HG03520 (cell line): Measurements from ENCODE around the gene ELF2.
"Not testable (repeated sequence)": the region's sequence is repeated elsewhere in the genome, so short reads cannot be mapped to it uniquely, and the experiment has no call there.

ENCODE experiments used
- ATAC-seq: cut with Tn5 transposase; IDR thresholded peaks from one replicate; pipeline ENCODE4 v1.9.1; 2021; ENCODE audit warnings: mild to moderate bottlenecking, moderate library complexity; ENCODE audit not compliant: unreplicated experiment

Gene ELF2

DNA sequence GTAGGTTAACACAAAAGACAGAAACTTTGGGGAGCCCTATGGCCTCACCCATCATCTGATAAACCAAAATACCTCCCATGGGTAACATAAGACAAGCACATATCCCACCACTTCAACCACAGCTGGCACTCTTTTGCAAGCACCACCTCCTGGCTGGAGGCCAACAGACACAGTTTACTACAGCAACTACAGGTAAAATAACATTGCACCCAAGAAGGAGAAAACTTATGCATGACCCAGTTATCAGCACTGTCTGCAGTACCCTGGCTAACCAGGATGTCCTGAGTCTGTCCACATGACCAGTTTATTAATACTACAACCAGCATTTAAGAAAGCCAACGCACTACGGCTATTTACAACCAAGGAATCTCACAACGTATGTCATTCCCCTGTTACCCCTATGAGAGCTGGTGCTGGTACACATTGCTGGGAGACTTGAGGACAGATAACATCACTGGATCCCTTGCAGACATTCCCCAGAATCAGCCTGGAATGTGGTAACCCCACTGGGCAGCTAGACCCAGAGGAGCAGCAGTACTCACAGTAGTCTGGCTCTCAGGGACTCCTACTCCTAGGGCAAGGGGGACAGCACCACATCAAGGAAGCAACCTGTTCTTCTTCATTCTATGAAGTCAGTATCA, 32.0 kb downstream of the ELF2 start:
- no peak for ATAC-seq

DNA sequence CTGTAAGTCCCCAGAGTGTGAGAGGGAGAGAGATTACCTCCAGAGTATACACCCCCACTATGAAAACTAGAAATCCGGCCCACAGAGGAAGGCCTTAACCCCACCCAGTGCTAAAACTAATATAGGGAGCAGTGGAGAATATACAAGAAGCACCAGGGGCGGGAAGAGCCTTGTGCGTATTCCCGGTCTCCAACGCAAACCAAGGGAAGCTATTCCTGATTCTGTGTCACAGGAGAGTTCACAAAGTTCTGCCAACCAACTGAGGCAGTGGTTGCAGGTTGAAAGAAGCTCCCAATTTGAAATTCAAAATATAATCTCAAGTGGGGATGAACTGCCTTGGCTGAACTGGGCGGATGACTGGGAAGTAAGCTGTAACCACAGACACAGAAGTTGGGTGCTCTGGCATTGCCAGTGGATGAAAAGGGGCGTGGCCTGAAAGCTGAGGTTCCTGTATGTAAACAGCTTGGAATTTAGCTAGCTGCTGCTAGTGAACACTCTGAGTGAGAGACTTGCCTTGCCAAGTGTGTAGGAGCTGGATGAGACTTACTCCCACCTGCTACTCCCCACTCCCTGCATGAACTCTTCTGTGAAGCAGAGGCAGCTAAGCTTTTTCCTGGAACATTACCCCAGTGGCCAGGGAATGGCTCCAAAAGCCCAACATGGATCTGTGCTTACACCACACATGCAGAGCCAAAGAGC, 32.7 kb downstream of the ELF2 start:
- no peak for ATAC-seq

DNA sequence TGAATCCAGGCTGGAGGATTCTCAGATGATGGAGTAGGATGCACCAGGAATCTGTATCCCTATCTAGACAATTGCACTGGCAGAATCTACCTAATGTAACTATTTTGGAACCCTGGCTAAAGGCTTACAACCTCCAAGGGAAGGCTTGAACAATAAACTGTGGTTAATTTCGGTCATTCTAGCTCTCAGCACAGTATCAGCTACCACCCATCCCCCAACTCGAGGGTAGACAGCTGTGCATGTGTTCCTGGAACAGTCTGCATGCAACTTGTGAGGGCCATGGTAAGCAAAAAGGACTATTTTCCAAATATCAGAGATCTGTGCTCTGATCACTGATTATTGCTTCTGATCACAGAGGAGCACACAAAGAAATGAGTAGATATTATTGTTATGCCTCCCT, 34.0 kb downstream of the ELF2 start:
- no peak for ATAC-seq

DNA sequence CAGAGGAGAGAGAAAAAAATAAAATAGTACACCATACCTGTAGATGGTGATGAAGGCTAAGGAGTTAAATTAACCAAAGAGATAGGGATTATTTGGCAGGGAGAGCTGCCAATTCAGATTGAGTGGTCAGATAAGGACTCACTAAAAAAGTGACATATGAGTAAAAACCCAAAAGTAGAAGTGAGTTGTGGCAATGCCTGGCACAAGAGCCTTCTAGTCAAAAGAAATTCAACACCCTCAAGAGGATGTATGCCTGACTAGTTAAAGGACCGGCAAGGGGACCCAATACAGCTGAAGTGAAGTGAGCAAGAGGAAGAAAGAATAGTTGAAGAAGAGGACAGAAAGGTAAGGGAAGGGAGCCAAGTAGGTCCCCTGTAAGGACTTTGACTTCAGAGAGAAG, 34.9 kb downstream of the ELF2 start:
- ATAC-seq = no peak

DNA sequence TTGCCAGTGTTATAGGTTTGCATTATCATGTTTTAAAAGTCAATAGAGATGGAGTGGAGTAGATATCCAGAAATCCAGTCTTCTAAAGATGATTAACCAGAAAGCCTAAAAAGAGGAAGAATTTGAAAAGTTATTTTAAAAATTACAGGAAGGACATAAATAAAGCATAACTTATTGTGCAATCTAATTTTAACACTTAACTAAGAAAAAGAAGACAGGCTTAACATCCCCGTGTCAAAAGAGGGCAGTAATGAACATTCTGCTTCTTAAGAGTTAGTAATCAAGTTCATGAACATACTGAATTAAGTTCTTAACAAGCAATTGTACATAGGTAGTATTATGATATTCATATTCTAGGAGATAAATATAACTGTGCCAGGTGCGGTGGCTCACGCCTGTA, 39.3 kb downstream of the ELF2 start:
- no peak for ATAC-seq

DNA sequence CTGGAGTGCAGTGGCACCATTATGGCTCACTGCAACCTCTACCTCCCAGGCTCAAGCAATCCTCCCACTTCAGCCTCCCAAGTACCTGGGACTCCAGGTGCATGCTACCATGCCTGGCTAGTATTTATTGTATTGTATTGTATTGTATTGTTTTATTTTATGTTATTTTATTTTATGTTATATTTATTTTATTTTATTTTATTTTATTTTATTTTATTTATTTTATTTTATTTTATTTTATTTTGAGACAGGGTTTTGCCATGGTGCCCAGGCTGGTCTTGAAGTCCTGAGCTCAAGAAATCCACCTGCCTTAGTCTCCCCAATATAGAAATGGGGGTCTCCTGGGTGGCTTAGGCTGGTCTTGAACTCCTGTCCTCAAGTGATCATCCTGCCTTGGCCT, 42.6 kb downstream of the ELF2 start:
- ATAC-seq = no peak

DNA sequence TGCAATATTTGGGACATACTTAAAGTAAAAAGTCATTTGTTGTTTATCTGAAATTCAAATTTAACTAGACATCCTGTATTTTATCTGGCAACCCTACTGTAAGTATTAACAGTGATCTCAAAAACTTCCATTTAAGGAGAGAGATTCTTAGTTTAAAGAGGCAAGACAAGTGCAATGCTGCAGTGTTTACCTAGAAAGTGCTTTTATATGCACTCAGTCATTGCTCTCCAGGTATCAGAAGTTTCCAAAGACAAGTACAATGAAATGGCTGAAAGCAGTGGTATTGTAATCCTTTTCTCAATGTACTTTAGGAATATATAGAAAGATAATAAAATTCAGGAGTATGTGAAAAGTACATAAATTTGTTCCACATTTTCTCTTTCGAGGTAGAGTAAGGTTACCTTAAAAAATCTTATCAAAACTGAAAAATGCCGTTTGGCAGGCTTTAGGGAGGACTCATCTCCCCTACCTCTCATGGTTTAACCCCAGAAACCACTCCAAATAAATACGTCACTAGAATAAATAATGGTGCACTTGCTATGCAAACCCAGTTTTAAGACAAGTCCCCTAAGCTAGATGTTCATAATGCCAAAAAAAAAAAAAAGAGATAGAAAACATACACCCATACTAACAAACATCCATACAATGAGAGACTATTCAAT, 45.7 kb downstream of the ELF2 start:
- ATAC-seq = no peak

DNA sequence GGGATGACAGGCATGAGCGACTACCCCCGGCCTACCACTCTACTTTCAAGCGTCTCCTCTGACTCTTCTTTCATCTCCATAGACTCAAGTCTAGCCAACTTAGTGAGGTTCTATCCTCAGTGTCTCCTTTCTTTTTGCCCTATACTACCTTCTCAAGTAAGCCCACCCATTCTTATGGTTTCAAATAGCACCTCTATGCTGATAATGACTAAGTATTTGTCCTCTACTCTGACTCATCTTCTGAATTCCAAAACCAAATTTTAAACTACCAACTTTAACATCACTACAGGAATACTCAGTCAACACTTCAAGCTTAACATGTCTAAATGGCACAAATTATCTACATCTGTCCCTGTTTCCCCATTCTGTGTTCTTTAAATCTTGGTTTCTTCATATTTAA, 47.8 kb downstream of the ELF2 start:
- ATAC-seq = no peak

DNA sequence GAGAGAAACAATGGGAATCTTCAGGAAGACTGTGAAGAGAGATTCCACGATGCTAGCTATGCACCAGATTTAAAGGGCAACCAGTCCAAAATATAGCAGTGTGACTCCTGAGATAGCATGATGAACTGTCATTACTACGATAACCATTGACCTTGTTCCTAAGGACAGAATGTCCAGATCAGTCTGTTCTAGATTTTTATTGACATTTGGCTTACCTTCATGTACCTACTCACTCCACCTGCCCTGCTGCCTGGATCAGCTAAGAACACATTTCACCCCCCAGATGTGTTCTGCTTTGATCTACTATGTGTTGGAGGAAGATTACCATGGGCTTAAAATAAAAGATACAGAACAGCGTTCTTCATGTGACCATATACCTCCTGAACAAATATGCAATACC, 50.1 kb downstream of the ELF2 start:
- ATAC-seq = no peak

DNA sequence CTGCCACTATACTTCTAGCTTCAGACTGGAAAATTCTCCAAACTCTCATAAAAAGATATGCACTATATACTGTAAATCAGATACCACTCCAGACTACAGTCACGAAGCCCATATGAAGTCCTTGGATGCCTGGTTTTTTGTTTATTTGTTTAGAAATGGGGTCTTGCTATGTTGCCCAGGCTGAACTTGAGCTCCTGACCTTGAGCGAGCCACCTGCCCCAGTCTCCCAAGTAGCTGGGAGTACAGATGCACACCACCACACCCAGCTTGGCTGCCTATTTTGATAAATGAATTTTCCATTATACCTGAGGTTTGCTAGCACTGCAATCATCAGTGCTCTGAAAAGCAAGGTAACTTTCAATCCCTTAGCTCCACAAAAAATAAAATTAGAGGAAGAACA, 53.1 kb downstream of the ELF2 start:
- no peak for ATAC-seq

DNA sequence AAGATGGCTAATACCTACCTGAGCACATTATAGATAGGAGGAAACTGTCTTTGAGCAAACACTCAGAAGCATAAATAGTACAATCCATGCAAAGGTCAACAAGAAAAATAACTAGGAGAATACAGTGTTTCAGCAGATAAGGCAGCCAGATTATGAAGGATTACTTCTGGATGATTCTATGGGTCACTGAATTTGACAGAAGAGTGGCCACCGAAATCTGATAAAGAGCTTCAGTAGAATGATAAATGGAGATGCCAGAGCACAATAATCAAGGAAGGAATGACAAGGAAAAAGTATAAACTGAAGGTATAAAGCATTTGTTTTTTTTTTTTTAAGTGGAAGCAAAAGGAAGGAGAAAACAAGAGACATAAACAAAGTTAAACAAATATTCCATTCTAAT, 58.7 kb downstream of the ELF2 start:
- no peak for ATAC-seq

DNA sequence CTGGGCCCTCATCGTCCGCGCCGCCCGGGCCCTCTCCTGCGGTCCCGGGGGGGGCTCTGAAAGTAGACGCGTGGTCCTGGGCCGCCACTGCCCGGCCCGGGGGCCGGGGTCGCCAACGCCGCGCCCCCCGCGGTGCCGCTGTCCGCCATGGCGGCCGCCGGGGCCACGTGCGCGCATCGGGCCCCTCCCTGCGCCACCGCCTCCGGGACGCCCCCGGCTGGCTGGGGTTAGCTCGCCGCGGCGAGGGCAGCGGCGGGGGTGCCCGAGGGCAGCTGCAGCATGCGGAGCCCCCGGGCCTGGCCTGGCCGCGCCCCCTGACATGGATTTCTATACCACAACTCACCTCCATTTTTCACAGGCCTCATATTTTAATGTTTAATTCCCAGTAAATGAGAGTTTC, 61.8 kb downstream of the ELF2 start:
- no peak for ATAC-seq

DNA sequence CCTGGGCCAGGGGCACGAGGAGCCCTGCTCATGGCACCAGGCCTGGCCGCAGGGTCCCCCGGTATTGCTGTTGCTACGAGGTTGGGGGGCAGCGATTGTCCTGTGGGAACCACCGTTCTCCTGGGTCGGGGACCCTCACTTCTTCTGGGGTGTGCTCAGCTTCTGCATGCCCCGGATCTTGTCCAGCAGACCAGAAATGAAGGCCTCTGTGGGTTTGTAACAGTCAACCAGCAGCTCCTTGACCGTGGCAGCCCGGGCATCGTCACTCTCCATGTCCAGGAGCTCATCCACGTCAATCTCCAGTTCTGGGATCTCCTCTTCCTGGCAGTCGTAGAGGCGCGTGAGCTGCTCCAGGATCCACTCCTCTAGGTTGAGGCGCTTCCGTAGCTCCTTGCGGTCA, 62.2 kb downstream of the ELF2 start:
- ATAC-seq = not testable (repeated sequence)

DNA sequence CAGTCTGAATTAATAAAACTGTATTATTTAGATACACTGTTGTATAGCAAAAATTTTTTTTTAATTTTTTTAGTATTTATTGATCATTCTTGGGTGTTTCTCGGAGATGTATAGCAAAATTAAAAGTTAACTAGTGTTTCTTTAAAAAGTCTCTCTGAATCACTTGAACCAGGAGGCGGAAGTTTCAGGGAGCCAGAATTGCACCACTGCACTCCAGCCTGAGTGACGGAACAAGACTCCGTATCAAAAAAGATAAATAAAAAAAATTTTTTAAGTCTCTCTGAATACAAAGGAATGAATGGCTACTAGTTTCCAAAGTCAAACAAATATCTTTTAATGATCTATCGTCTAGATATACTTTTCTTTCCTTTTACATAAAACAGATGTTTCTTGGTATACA, 64.4 kb downstream of the ELF2 start:
- ATAC-seq = no peak

DNA sequence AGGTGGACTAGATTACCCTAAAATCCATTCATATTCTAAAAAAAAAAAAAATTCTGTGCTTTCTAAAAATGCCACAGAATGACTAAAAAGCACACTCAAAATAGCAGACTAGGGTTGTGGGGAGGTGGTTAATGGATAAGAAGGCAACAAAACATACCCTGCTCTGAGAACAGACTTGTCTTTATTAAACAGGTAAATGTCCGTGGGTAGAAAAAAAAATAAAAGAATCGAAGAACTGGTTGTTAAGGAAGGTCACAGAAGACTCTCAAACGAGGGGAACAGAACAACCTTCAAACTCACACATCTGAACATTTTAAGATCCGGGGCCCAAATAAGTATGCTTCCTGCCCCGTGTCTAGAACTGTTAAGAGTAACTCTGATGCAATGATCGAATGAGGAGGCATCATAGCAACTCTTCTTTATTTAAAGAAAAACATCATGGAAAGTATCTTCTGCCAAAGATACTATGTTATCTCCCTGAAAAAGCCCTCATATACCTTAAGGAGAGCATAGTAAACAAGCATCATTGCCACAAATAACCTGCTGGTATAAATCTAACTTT, 68.4 kb downstream of the ELF2 start:
- ATAC-seq = no peak

DNA sequence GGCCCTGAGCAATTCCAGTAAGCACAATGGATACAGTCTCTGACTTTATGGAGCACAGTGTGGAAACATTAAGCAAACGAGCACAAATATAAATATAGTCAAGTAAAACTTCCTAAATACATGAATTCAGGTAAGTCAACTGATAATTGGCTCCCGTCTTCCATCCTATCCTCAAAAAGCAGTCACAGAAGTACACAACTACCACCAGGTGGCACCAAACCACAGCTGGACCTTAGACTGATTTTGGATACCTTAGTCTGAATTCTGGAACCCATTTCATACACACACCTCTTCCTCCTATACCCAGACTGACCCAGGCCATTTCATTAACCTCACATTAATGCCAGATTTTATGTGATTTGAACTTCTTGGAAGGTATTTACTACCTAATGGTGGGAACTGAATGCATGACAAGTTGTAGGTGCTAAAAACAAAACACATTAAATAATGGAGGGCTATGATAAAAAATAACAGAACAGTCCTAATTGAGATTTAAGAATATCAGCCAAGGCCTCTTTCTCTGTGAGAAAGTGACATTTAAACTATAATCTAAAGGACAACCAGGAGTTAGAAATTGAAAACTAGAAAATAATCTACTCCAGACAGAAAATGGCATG, 77.5 kb downstream of the ELF2 start:
- peak; percentile 69 for ATAC-seq

DNA sequence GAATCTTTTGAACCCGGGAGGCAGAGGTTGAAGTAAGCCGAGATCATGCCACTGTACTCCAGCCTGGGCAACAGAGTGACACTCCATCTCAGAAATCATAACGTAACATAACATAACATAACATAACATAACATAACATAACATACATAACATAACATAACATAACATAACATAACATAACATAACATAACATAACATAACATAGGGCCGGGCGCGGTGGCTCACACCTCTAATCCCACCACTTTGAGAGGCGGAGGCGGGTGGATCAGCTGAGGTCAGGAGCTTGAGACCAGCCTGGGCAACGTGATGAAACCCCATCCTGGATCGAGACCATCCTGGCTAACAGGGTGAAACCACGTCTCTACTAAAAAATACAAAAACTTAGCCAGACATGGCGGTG, 84.7 kb downstream of the ELF2 start:
- ATAC-seq = no peak

DNA sequence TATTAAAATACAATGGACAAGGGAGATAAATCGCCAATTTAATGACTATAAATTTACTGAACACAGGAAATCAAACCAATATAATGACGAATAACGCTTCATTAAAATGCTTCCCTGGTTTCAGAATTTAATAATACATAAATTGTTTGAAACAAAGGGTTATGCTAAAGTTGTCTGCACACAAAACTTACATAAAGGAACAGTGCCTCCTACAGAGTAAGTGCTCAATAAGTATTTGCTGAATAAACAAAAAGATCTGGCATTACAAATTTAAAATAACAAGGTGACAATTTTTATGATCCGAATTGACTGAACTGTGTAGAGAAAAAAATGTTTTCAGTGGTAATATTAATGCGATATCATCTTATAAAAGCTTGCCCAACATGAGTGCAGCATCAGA, 91.9 kb downstream of the ELF2 start:
- ATAC-seq = no peak

DNA sequence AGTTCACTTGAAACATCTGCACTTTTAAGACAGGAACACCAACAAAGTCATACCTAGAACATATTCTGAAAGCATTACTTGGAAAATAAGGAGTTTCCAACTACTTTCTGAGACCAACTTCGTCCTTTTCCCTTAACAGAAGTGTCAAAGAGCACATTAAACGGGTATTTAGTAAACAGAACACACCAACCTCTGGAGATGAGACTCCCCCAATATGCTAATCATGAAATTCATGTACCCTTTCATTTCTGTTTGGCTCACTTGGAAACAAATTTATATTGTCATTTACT, 92.3 kb downstream of the ELF2 start:
- ATAC-seq = no peak

DNA sequence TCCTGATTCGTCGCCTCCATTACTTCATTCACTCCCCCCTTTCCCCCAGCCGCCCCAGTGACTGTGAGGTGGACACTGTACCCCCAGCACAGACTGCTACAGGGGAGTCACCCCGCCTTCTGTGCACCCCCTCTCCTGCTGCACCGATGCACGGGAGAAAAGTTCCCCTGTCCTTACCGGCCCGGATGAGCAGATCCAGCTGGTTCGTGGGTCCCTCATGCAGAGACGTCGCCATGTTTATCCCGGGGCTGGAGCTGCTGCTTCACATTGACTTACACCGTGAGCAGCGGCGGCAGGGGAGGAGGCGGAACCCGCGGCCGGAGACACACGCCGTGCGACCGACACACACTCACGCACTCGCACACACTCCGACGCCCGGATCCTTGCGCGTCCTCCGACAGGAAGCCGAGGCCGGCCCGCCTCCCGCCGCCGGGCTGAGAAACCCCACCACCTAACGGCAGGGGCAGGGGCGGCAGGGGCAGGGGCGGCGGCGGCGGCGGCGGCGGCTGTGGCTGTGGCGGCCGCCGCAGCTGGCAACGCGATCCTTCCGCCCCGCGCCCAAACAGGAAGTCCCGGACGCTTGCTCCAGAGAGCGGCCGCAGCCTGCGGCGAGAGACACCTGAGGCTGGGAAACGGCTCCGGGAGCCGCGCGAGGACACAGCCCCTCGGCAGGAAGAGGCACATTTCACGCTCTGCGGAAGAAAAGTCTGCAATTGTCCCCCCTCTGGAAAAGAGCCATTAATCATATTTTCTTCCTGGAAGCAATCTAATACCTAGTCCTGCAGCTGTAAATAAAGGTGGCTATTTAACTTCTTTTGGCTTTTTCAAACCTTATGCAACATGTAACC, 92.8 kb downstream of the ELF2 start:
- ATAC-seq = peak; percentile 45

DNA sequence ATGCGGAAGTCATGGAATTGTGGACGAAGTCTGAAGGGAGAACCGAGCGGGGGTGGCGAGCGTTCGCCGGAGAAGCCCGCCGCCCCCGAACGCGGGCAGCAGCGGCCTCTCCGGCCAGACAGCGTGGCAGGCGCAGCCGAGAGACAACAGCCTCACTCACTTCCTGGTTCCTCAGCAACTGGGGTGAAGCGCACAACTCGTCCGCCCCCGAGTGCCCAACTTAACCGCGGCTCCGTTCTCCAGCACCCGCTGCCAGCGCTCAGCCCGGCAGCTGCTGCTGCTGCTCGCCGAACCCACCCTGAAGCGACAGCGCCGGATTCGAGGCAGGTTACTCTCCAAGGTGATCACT, 93.4 kb downstream of the ELF2 start:
- peak; percentile 25 for ATAC-seq
